Trophoblast cell (in vitro differentiated cells and primary cell): ENCODE results near the gene CTU2.

ENCODE experiments used
- DNase-seq, 2 donors: peaks; one replicate each; pipeline ENCODE4 v3.0.0-alpha.2; 2016
- H2AFZ ChIP-seq: 2 replicates; pipeline ENCODE4 v1.6.1; 2013; ENCODE audit warnings: low read length, moderate library complexity, mild to moderate bottlenecking; ENCODE audit not compliant: insufficient read depth, poor library complexity
- H2AK5ac ChIP-seq: 2 replicates; pipeline ENCODE4 v1.6.1; 2013; ENCODE audit warnings: mild to moderate bottlenecking, low read length
- H2BK120ac ChIP-seq: 2 replicates; pipeline ENCODE4 v1.6.1; 2013; ENCODE audit warnings: low read length, mild to moderate bottlenecking, moderate library complexity; ENCODE audit not compliant: insufficient read depth, poor library complexity
- H2BK12ac ChIP-seq: 2 replicates; pipeline ENCODE4 v1.6.1; 2013; ENCODE audit warnings: mild to moderate bottlenecking, low read length, moderate library complexity
- H2BK5ac ChIP-seq: 2 replicates; pipeline ENCODE4 v1.6.1; 2013; ENCODE audit warnings: low read length, low read depth, moderate library complexity, mild to moderate bottlenecking; ENCODE audit not compliant: poor library complexity
- H3K14ac ChIP-seq: 2 replicates; pipeline ENCODE4 v1.6.1; 2013; ENCODE audit warnings: mild to moderate bottlenecking, low read length
- H3K18ac ChIP-seq: 2 replicates; pipeline ENCODE4 v1.6.1; 2013; ENCODE audit warnings: mild to moderate bottlenecking, low read length
- H3K23ac ChIP-seq: 2 replicates; pipeline ENCODE4 v1.6.1; 2013; ENCODE audit warnings: low read length
- H3K27ac ChIP-seq: 2 replicates; pipeline ENCODE4 v1.5.1; 2013; ENCODE audit warnings: low read depth, mild to moderate bottlenecking, inconsistent platforms, low read length, moderate library complexity
- H3K27me3 ChIP-seq: 2 replicates; pipeline ENCODE4 v1.6.1; 2013; ENCODE audit warnings: inconsistent platforms, mild to moderate bottlenecking, low read length, moderate library complexity; ENCODE audit not compliant: insufficient read depth
- H3K36me3 ChIP-seq, 2 experiments: 1 replicate in 1 of 2; 2 replicates in 1 of 2; pipeline ENCODE4 v1.6.1; 2013; ENCODE audit warnings: low read length in 2 of 2, mild to moderate bottlenecking in 2 of 2, moderate library complexity in 1 of 2; ENCODE audit not compliant: insufficient read depth in 2 of 2, control insufficient read depth in 1 of 2
- H3K4ac ChIP-seq: 2 replicates; pipeline ENCODE4 v1.6.1; 2013; ENCODE audit warnings: low read depth, mild to moderate bottlenecking, low read length, moderate library complexity
- H3K4me1 ChIP-seq, 2 experiments: 1 replicate in 1 of 2; 2 replicates in 1 of 2; pipeline ENCODE4 v1.6.1; 2013; ENCODE audit warnings: low read length in 2 of 2, mild to moderate bottlenecking in 2 of 2, moderate library complexity in 1 of 2; ENCODE audit not compliant: insufficient read depth in 2 of 2, control insufficient read depth in 1 of 2
- H3K4me2 ChIP-seq: 2 replicates; pipeline ENCODE4 v1.6.1; 2013; ENCODE audit warnings: inconsistent platforms, mild to moderate bottlenecking, low read length, moderate library complexity
- H3K4me3 ChIP-seq: 2 replicates; pipeline ENCODE4 v1.5.1; 2013; ENCODE audit warnings: mild to moderate bottlenecking, low read depth, low read length, inconsistent platforms
- H3K79me1 ChIP-seq: one replicate; pipeline ENCODE4 v1.6.1; 2013; ENCODE audit warnings: low read length
- H3K79me2 ChIP-seq: 2 replicates; pipeline ENCODE4 v1.6.1; 2013; ENCODE audit warnings: low read length, mild to moderate bottlenecking; ENCODE audit not compliant: control insufficient read depth, insufficient read depth, poor library complexity
- H3K9ac ChIP-seq: 2 replicates; pipeline ENCODE4 v1.6.1; 2013; ENCODE audit warnings: mild to moderate bottlenecking, low read length
- H3K9me3 ChIP-seq: 2 replicates; pipeline ENCODE4 v1.6.1; 2013; ENCODE audit warnings: low read depth, mild to moderate bottlenecking, control low read depth, inconsistent platforms, low read length; ENCODE audit not compliant: insufficient read depth
- H4K12ac ChIP-seq: 2 replicates; pipeline ENCODE4 v1.6.1; 2013; ENCODE audit warnings: low read depth, mild to moderate bottlenecking, low read length, moderate library complexity
- H4K8ac ChIP-seq: 2 replicates; pipeline ENCODE4 v1.6.1; 2013; ENCODE audit warnings: low read depth, mild to moderate bottlenecking, low read length, moderate library complexity
- H4K91ac ChIP-seq: one replicate; pipeline ENCODE4 v1.6.1; 2013; ENCODE audit warnings: low read depth, mild to moderate bottlenecking, low read length, moderate library complexity
- WGBS: extraction: QIAGEN DNeasy Blood & Tissue Kit; methylation state at CpG from one replicate; pipeline ENCODE4 v1.1.7; 2013; ENCODE audit warnings: missing lambda C conversion rate; ENCODE audit not compliant: insufficient read length, insufficient coverage; ENCODE audit errors: extremely low coverage; 5-methylcytosine and 5-hydroxymethylcytosine counted together

The CTU2 gene

DNA sequence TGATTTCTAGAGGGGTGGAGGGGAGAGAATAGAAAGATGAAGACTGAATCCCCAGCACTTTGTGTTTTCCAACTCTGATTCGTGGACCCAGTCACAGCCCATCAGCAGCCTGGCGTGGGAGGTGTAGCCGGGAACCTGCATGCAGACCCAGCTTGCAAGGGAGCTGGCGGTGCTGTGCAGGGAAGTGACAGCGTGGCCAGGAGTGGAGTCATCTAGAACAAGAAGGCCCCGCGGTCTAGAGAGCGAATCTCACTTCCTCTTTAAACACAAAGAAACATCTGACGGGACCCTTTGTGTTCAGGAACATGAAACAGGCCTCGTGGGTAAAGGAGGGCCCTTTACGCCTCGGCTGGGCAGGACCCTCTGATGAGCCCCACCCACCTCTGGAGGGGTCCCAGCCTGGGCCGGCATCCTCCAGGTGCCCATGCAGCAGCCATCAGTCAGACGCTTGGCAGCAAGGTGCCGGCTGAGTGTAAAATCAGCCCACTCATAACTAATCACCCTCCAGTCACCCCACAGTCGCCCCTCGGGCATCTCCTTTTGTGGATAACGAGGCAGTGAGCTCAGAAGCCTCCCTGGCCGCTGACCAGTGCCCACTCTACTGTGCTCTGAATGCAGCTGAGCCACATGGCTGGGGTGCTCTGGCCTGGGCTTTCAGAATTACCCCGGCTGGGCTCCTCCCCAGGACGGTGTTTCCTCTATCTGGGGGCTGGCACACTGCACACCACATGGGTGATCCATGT is 24.4 kb upstream of the CTU2 start:
- Histone ChIP-seq H2BK12ac (no peak overlapping the region), H3K4me2 (no peak overlapping the region), H3K18ac (no peak overlapping the region), H3K4me1 (peaks cover 6 to 15% of the 10 kb centered on the region in 2 experiments), H2AK5ac (no peak overlapping the region), H3K4ac (no peak overlapping the region), H3K14ac (no peak overlapping the region), H3K9me3 (peaks cover 4% of the 10 kb centered on the region), H3K79me1 (no peaks in the 10 kb centered on the region), H2BK120ac (no peak overlapping the region), H3K4me3 (no peak overlapping the region), H2BK5ac (no peak overlapping the region), H3K23ac (no peak overlapping the region), H3K9ac (no peak overlapping the region), H4K12ac (no peak overlapping the region), H3K79me2 (no peaks in the 10 kb centered on the region), H3K36me3 (no peaks in the 10 kb centered on the region), H2AFZ (no peak overlapping the region), H3K27me3 (peaks cover 5% of the 10 kb centered on the region), H4K8ac (no peak overlapping the region), H3K27ac (no peak overlapping the region), H4K91ac (no peak overlapping the region)
- no CpG with 5 or more reads among the region's 21 CpGs for WGBS
- DNase-seq, result peak in 1 of 2 donors; percentile 24

DNA sequence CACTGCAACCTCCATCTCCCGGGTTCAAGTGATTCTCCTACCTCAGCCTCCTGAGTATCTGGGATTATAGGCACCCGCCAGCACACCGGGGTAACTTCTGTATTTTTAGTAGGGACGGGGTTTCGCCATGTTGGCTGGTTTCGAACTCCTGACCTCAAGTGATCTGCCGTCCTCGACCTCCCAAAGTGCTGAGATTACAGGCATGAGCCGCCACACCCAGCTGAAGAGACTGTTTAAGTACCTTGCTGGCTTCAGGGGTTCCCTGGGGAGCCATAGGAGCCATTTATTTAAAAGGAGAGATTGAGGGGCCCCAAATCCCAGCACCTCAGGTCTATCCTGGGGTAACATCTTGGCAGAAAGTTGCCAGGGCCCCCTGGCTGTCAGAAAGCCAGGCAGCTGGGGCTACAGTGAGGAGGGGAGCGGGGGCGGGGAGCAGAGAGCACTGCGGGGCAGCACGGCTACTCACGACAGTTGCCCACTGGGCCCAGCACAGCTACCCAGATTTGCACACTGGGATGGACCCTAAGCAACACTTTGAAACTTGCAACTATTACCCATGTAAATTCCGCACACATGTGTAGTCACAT is 21.6 kb upstream of the CTU2 start:
- no peak overlapping the region for H2AFZ ChIP-seq
- H3K79me1 ChIP-seq, result no peaks in the 10 kb centered on the region
- no peak overlapping the region for H4K8ac ChIP-seq
- H3K4me1 ChIP-seq, result peaks cover 6 to 10% of the 10 kb centered on the region in 2 experiments
- H4K91ac ChIP-seq, result no peak overlapping the region
- no peak overlapping the region for H3K4me2 ChIP-seq
- H3K23ac ChIP-seq, result no peak overlapping the region
- peaks cover 4% of the 10 kb centered on the region for H3K9me3 ChIP-seq
- H3K79me2 ChIP-seq, result no peaks in the 10 kb centered on the region
- no peak overlapping the region for H2AK5ac ChIP-seq
- H3K36me3 ChIP-seq, result no peaks in the 10 kb centered on the region
- no CpG with 5 or more reads among the region's 15 CpGs for WGBS
- H3K14ac ChIP-seq, result no peak overlapping the region
- no peak overlapping the region for H4K12ac ChIP-seq
- H2BK12ac ChIP-seq, result no peak overlapping the region
- no peak overlapping the region for H3K4me3 ChIP-seq
- no peak for DNase-seq
- no peak overlapping the region for H3K18ac ChIP-seq
- no peak overlapping the region for H3K9ac ChIP-seq
- no peak overlapping the region for H3K4ac ChIP-seq
- peaks cover 5% of the 10 kb centered on the region for H3K27me3 ChIP-seq
- H2BK120ac ChIP-seq, result no peak overlapping the region
- no peak overlapping the region for H3K27ac ChIP-seq
- H2BK5ac ChIP-seq, result no peak overlapping the region

DNA sequence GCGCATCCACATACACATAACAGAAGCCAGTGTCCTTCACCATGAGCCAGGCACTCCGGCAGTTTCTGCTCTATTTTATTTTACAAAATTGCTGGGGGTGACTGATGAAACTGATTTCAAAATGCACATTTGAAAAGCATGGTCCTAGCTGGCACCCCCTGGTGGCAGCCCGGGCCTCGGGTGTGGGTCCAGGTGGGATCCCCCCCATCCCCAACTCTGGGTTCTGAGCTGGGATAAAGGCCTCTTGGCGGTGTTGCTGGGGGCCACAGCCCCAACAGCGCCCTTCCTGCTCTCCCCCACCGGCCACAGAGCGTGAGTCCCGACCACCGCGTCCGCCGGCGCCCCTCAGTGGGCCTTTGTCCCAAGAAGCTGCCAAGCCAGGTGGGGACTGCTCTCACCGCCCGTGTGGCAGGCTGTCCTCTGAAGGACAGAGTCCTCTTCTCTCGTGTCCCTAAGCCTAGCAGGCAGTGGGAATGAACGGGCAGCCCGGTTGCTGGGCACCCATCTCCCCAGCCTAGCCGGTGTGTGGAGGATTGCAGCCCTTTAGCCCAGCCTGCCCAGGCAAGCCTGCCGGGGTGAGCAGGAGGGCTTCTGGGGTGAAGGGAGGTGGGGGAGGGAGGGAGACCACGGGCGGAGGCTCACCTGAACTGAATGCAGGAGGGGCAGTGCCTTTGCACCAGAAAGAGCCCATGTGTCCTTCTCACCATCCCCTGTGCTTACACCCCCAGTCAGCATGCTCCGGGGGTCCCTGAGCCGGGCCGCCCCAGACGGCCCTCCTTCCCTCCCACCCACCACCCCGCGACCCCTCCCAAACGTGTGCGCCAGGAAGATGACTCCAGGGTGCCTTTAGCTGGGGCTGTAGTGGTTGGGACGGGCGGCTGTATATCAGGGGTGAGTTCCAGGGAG is 20.9 kb upstream of the CTU2 start:
- Histone ChIP-seq H3K18ac (no peak overlapping the region), H3K4me3 (no peak overlapping the region), H3K79me2 (no peaks in the 10 kb centered on the region), H4K91ac (no peak overlapping the region), H3K9ac (no peak overlapping the region), H3K4me2 (peak overlapping the region; percentile 73), H3K9me3 (peaks cover 4% of the 10 kb centered on the region), H3K27me3 (peaks cover 5% of the 10 kb centered on the region), H3K14ac (no peak overlapping the region), H2AK5ac (no peak overlapping the region), H3K4ac (no peak overlapping the region), H3K27ac (no peak overlapping the region), H3K4me1 (peaks cover 6 to 10% of the 10 kb centered on the region in 2 experiments), H2AFZ (no peak overlapping the region), H3K23ac (no peak overlapping the region), H3K79me1 (no peaks in the 10 kb centered on the region), H2BK5ac (no peak overlapping the region), H2BK120ac (no peak overlapping the region), H2BK12ac (no peak overlapping the region), H4K12ac (no peak overlapping the region), H3K36me3 (no peaks in the 10 kb centered on the region), H4K8ac (no peak overlapping the region)
- no CpG with 5 or more reads among the region's 33 CpGs for WGBS
- peak in 1 of 2 donors; percentile 32 for DNase-seq

DNA sequence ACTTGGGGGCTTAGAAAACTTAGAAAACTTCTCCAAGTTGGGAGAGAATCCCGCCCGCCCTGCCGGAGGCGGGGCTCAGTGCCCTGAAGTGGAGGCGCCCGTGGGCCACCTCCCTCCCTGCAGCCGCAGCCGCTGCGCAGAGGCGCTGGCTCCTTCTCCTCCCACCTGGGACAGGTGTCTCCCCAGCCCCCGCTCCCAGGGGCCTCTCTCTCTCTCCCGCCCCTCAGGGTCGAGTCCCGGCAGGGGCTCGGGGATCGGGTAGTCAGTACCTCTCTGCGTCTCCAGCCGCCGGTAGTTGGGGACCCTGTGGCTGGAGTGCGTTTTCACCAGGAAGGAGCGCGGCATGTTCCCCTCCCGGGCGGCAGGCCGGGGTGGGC is 20.3 kb upstream of the CTU2 start:
- Histone ChIP-seq H3K14ac (no peak overlapping the region), H3K27ac (no peak overlapping the region), H3K36me3 (no peaks in the 10 kb centered on the region), H2BK12ac (no peak overlapping the region), H2BK120ac (no peak overlapping the region), H3K4me1 (peaks cover 6 to 10% of the 10 kb centered on the region in 2 experiments), H2BK5ac (no peak overlapping the region), H3K4ac (no peak overlapping the region), H3K23ac (no peak overlapping the region), H4K12ac (no peak overlapping the region), H4K8ac (no peak overlapping the region), H3K79me2 (no peaks in the 10 kb centered on the region), H3K27me3 (peaks cover 5% of the 10 kb centered on the region), H3K4me3 (peak overlapping the region; percentile 35), H4K91ac (no peak overlapping the region), H3K4me2 (peak overlapping the region; percentile 73), H3K9ac (no peak overlapping the region), H2AK5ac (no peak overlapping the region), H3K79me1 (no peaks in the 10 kb centered on the region), H3K18ac (no peak overlapping the region), H3K9me3 (peaks cover 4% of the 10 kb centered on the region), H2AFZ (no peak overlapping the region)
- no peak for DNase-seq
- no CpG with 5 or more reads among the region's 25 CpGs for WGBS
